ENCODE measurements around the gene GPA33. TPM values are rescaled to one million over a fixed set of nuclear protein-coding genes. Genes with fewer than 3 reads are reported as not detected.

The GPA33 gene
- total RNA-seq, 1 experiment from 2014 or later: not detected

- Histone ChIP-seq H3K9me2 (ENCODE audit: insufficient read depth) (no peaks in the 10 kb centered on the region), H2AFZ (no peak overlapping the region), H3K4me3 (no peak overlapping the region), H3K4me1 (replicated peaks; ENCODE audit: insufficient read depth) (peaks cover 5% of the 10 kb centered on the region; the same call in 1 of the 2 replicates), H3K9me3 (ENCODE audit: insufficient read depth, low read depth) (no peaks in the 10 kb centered on the region), H3K79me2 (ENCODE audit: low read depth) (no peaks in the 10 kb centered on the region), H3K27me3 (ENCODE audit: insufficient read depth, low read depth) (no peaks in the 10 kb centered on the region), H3K4me2 (no peak overlapping the region), H4K20me1 (ENCODE audit: insufficient read depth) (no peaks in the 10 kb centered on the region), H3K27ac (no peak overlapping the region), H3F3A (ENCODE audit: insufficient read depth, low read depth) (peaks cover 8% of the 10 kb centered on the region; the same call in 1 of the 2 replicates), H3K36me3 (ENCODE audit: low read depth) (no peaks in the 10 kb centered on the region)
- no peak for DNase-seq
- no TSS peak for BruUV-seq (replicated peaks)
- intact Hi-C loops (cut with micrococcal nuclease; ENCODE audit: unreplicated experiment): loop anchor here (10.0 kb wide), 1 partner anchor 272 kb away; no protein-coding TSS in a partner anchor
- ChIA-PET CTCF (no interaction called here), POLR2A (ENCODE audit: unreplicated experiment) (no interaction called here)
- no peak for TF ChIP-seq CTCF (conservative IDR thresholded peaks at IDR 0.05)
- no peak for TF ChIP-seq EZH2 (IDR thresholded peaks at IDR 0.05; ENCODE audit: low read depth)
These were observed 36.6 kb upstream of the GPA33 start for GRCh38 chr1:167126811-167127210.

GRCh38 chr1:167126317-167126716, 36.1 kb upstream of the GPA33 start:
- intact Hi-C loops (cut with micrococcal nuclease; ENCODE audit: unreplicated experiment): loop anchor here (10.0 kb wide), 1 partner anchor 272 kb away; no protein-coding TSS in a partner anchor
- no peak overlapping the region for H3K27ac ChIP-seq
- no peaks in the 10 kb centered on the region for H3K9me2 ChIP-seq (ENCODE audit: insufficient read depth)
- peaks cover 9% of the 10 kb centered on the region; the same call in 1 of the 2 replicates for H3K4me1 ChIP-seq (replicated peaks; ENCODE audit: insufficient read depth)
- no peak overlapping the region for H2AFZ ChIP-seq
- H3F3A ChIP-seq (ENCODE audit: insufficient read depth, low read depth): peaks cover 12% of the 10 kb centered on the region; the same call in 1 of the 2 replicates
- no peaks in the 10 kb centered on the region for H4K20me1 ChIP-seq (ENCODE audit: insufficient read depth)
- no peaks in the 10 kb centered on the region for H3K9me3 ChIP-seq (ENCODE audit: insufficient read depth, low read depth)
- CTCF ChIA-PET: no interaction called here
- TF ChIP-seq EZH2 (IDR thresholded peaks at IDR 0.05; ENCODE audit: low read depth): no peak
- TF ChIP-seq CTCF (conservative IDR thresholded peaks at IDR 0.05): no peak
- BruUV-seq (replicated peaks): no TSS peak
- no peaks in the 10 kb centered on the region for H3K79me2 ChIP-seq (ENCODE audit: low read depth)
- H3K27me3 ChIP-seq (ENCODE audit: insufficient read depth, low read depth): no peaks in the 10 kb centered on the region
- H3K36me3 ChIP-seq (ENCODE audit: low read depth): no peaks in the 10 kb centered on the region
- DNase-seq: no peak
- H3K4me2 ChIP-seq: no peak overlapping the region
- POLR2A ChIA-PET (ENCODE audit: unreplicated experiment): no interaction called here
- H3K4me3 ChIP-seq: no peak overlapping the region

- Histone ChIP-seq H3K4me1 (replicated peaks; ENCODE audit: insufficient read depth) (peaks cover 18% of the 10 kb centered on the region; the same call in 1 of the 2 replicates), H3K4me2 (no peak overlapping the region), H4K20me1 (ENCODE audit: insufficient read depth) (no peaks in the 10 kb centered on the region), H3K9me2 (ENCODE audit: insufficient read depth) (no peaks in the 10 kb centered on the region), H3F3A (ENCODE audit: insufficient read depth, low read depth) (peaks cover 16% of the 10 kb centered on the region; the same call in 1 of the 2 replicates), H3K27ac (no peak overlapping the region), H3K4me3 (no peak overlapping the region), H3K79me2 (ENCODE audit: low read depth) (no peaks in the 10 kb centered on the region), H2AFZ (no peak overlapping the region), H3K36me3 (ENCODE audit: low read depth) (no peaks in the 10 kb centered on the region), H3K9me3 (ENCODE audit: insufficient read depth, low read depth) (no peaks in the 10 kb centered on the region), H3K27me3 (ENCODE audit: insufficient read depth, low read depth) (no peaks in the 10 kb centered on the region)
- no peak for TF ChIP-seq CTCF (conservative IDR thresholded peaks at IDR 0.05)
- no peak for TF ChIP-seq EZH2 (IDR thresholded peaks at IDR 0.05; ENCODE audit: low read depth)
- peak in 1 of 2 experiments; percentile 31 for DNase-seq
- ChIA-PET POLR2A (ENCODE audit: unreplicated experiment) (interaction anchor here (0.7 kb wide), 1 partner anchor 98 kb away, joined by 7 read pairs; the partner anchor contains the start of gene POU2F1), CTCF (no interaction called here)
- BruUV-seq (replicated peaks): no TSS peak
- intact Hi-C loops (cut with micrococcal nuclease; ENCODE audit: unreplicated experiment): loop anchor here (5.0 to 10.0 kb wide), 2 partner anchors 40 to 268 kb away; no protein-coding TSS in a partner anchor
These were observed 32.4 kb upstream of the GPA33 start for GRCh38 chr1:167122568-167122967.
